Pancreas (tissue), 10 donors: ENCODE results near the gene KCND2. TPM values are rescaled to one million over a fixed set of nuclear protein-coding genes. Genes with fewer than 3 reads are reported as not detected.

Experiments
- ATAC-seq, 4 donors: fragments of 200-7000 bp; cut with Tn5 transposase; one replicate each; pipeline versions ENCODE4 v1.8.0 to v1.9.1; 2020; ENCODE audit warnings: mild to moderate bottlenecking in 4 of 4, moderate library complexity in 4 of 4
- DNase-seq, 6 donors: peaks; one replicate each; pipeline ENCODE4 v3.0.0-alpha.2; 2020
- FAIRE-seq: peaks from 2 replicates; lab custom pipeline; 2012; peaks lifted over from hg19 to GRCh38; lab: Jason Lieb, UNC
- H3K27ac ChIP-seq, 4 donors: fragments of 200-600 bp; sonication (generic); 1 replicate in 3 of 4; 2 replicates in 1 of 4; pipeline versions ENCODE4 v1.5.0 to v1.8.0; 2020
- H3K27me3 ChIP-seq, 4 donors: fragments of 200-600 bp; one replicate each; pipeline ENCODE4 v1.8.0; 2021
- H3K36me3 ChIP-seq, 3 donors: fragments of 200-600 bp; sonication (generic) in 1 of 3; one replicate each; pipeline versions ENCODE4 v1.5.0 to v1.8.0; 2020 to 2021
- H3K4me1 ChIP-seq, 3 donors: fragments of 200-600 bp; one replicate each; pipeline ENCODE4 v1.8.0; 2021
- H3K4me3 ChIP-seq, 4 donors: fragments of 200-600 bp; sonication (generic) in 2 of 4; one replicate each; pipeline versions ENCODE4 v1.5.0 to v1.8.0; 2020 to 2021
- H3K9me3 ChIP-seq, 4 donors: fragments of 200-600 bp; one replicate each; pipeline ENCODE4 v1.8.0; 2021
- WGBS, 2 donors: extraction: QIAGEN DNeasy Blood & Tissue Kit; methylation state at CpG; one replicate each; pipeline ENCODE4 v1.1.7; 2013; 5-methylcytosine and 5-hydroxymethylcytosine counted together
- intact Hi-C, 3 donors: fragments of 100-400 bp; cut with DNase I; formaldehyde crosslinking; loops; one replicate each; pipeline versions ENCODE4 v1.11.1 to v1.14.2; 2022
- polyA plus RNA-seq, 2 donors: library from polyadenylated mRNA; stranded (reverse); fragments of 200-250 nt; gene quantifications; one replicate each; pipeline ENCODE4 v1.2.3, GENCODE V29; 2013
- total RNA-seq, 6 donors: library from RNA; stranded (reverse); fragmentation: NEBNext Ultra II Directional in 4 of 6; extraction: Animal tissue kit (Norgen Biotek cat#: 25700) in 4 of 6; gene quantifications; one replicate each; pipeline versions ENCODE4 v1.2.1 to v1.2.4, GENCODE V29; 2021 to 2023
- TF ChIP-seq, protein P1 (sequence below), 4 donors: fragments of 200-600 bp; sonication (generic) in 3 of 4; IDR thresholded peaks; one replicate each; pipeline versions ENCODE4 v1.5.0 to v1.8.0; 2021; ENCODE audit warnings: antibody characterized with exemption in 4 of 4
- donor health status: healthy with polysubstance abuse.
- donor health status: DM: no; HTN: no; CAD: no; lungs with moderate emphysema.
- donor health status: DM: no; HTN: no; CAD: no.
- donor health status: control.
- donor health status: control.
- donor health status: Bipolar disorder and iron deficiency.
- donor health status: DM: yes; HTN: yes; CAD: no.
- donor health status: DM: no; HTN: no; CAD: no.
- donor health status: DM: no; HTN: no; CAD: no.
- donor health status: DM: yes; HTN: yes; CAD: no.

Gene KCND2
- total and polyA plus RNA-seq, 8 donors = 0.11 to 1.2 (median 0.27) TPM

GRCh38 chr7:120783273-120783672, 510.3 kb downstream of the KCND2 start:
- TF ChIP-seq, protein P1, sequence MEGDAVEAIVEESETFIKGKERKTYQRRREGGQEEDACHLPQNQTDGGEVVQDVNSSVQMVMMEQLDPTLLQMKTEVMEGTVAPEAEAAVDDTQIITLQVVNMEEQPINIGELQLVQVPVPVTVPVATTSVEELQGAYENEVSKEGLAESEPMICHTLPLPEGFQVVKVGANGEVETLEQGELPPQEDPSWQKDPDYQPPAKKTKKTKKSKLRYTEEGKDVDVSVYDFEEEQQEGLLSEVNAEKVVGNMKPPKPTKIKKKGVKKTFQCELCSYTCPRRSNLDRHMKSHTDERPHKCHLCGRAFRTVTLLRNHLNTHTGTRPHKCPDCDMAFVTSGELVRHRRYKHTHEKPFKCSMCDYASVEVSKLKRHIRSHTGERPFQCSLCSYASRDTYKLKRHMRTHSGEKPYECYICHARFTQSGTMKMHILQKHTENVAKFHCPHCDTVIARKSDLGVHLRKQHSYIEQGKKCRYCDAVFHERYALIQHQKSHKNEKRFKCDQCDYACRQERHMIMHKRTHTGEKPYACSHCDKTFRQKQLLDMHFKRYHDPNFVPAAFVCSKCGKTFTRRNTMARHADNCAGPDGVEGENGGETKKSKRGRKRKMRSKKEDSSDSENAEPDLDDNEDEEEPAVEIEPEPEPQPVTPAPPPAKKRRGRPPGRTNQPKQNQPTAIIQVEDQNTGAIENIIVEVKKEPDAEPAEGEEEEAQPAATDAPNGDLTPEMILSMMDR (IDR thresholded peaks at IDR 0.05) = no peak
- DNase-seq (no peak), FAIRE-seq (no peak), ATAC-seq (no peak)
- no peaks in the 10 kb centered on the region for H3K36me3 ChIP-seq
- H3K4me3 ChIP-seq = no peak overlapping the region
- no peaks in the 10 kb centered on the region for H3K9me3 ChIP-seq
- no peaks in the 10 kb centered on the region for H3K4me1 ChIP-seq
- H3K27ac ChIP-seq = no peak overlapping the region
- 81 to 85% methylated on average over 6 of the region's 6 CpGs for WGBS, 2 donors
- intact Hi-C loops = no loop called here
- H3K27me3 ChIP-seq = no peaks in the 10 kb centered on the region

GRCh38 chr7:120783721-120784120, 510.7 kb downstream of the KCND2 start:
- H3K4me3 ChIP-seq = no peak overlapping the region
- no peak for FAIRE-seq
- no peaks in the 10 kb centered on the region for H3K36me3 ChIP-seq
- no peaks in the 10 kb centered on the region for H3K9me3 ChIP-seq
- DNase-seq = no peak
- no peaks in the 10 kb centered on the region for H3K4me1 ChIP-seq
- intact Hi-C loops = no loop called here
- TF ChIP-seq, protein P1 (IDR thresholded peaks at IDR 0.05) = no peak
- 70 to 81% methylated on average over 5 of the region's 5 CpGs for WGBS, 2 donors
- no peak for ATAC-seq
- no peaks in the 10 kb centered on the region for H3K27me3 ChIP-seq
- H3K27ac ChIP-seq = no peak overlapping the region

DNA sequence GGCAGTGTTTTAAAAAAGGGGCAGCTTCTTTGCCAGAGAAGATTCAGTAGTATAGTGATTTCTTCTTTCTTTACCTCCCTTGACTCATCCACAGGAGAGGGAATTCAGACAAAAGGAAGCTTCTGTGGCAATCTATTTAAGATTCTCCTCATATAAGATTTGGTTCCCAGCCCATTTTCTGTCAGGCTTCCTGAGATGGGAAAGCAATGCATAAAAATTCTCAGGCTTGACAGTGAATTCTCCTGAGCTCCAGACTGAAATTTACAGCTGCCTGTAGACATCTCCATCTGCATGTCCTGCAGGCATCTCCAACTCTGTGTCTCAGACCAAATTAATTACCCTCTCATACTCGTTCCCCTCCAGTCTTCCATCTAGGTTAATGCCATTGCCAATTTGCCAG, 512.1 kb downstream of the KCND2 start:
- 35 to 50% methylated on average over 1 of the region's 1 CpG for WGBS, 2 donors
- FAIRE-seq = no peak
- DNase-seq = no peak
- TF ChIP-seq, protein P1 (IDR thresholded peaks at IDR 0.05) = no peak
- intact Hi-C loops = no loop called here
- Histone ChIP-seq H3K4me1 (no peaks in the 10 kb centered on the region), H3K4me3 (no peak overlapping the region), H3K27me3 (no peaks in the 10 kb centered on the region), H3K27ac (no peak overlapping the region), H3K9me3 (no peaks in the 10 kb centered on the region), H3K36me3 (no peaks in the 10 kb centered on the region)
- no peak for ATAC-seq

DNA sequence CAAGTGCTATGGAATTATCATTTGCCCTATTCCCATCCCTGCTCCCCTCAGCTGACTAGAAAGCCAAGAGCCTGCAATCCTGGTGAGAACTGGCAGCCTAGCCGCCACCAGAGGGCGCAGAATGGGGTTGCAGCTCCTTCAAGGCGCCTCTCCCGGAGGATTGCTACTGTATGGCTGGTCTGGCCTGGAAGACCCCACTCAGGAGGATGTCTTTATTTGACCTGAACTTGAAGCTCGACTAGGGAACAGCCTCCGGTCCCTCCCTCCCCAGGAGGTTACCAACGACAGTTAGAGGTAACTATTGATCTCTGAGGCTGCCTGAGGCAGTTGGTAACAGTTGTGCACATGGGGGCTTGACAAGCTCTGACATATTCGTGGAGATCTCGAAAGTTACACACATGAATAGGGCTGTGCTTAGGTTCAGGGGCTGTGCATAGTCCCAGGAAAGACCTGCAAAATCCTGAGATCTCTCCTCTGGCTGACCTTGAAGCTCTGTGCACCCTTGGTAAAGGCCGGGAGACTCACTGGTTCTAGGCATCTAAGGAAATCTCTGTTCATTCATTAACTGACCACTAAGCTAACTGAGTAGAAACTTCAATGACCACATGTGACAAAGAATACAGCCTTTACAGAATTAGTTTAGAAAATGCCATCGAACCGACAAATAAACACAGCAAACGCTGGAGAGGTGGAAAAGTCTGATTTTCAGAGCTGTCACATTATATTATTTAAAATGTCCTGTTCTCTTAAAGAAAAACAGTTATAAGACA, 519.3 kb downstream of the KCND2 start:
- peak; percentile 61 to 90 (median 79) for DNase-seq
- Histone ChIP-seq H3K27me3 (no peaks in the 10 kb centered on the region), H3K4me1 (peaks cover 0 to 6% (median 0%) of the 10 kb centered on the region in 3 donors), H3K36me3 (no peaks in the 10 kb centered on the region), H3K9me3 (no peaks in the 10 kb centered on the region), H3K27ac (no peak overlapping the region), H3K4me3 (no peak overlapping the region)
- TF ChIP-seq, protein P1 (IDR thresholded peaks at IDR 0.05) = peak; percentile 64 to 83 (median 75)
- intact Hi-C loops = loop anchor here in 1 of 3 donors (10.0 kb wide), 2 partner anchors 53 to 153 kb away; no protein-coding TSS in a partner anchor
- peak; percentile 89 to 99 (median 97) for ATAC-seq
- WGBS, 2 donors = 46 to 51% methylated on average over 13 of the region's 13 CpGs
- no peak for FAIRE-seq

DNA sequence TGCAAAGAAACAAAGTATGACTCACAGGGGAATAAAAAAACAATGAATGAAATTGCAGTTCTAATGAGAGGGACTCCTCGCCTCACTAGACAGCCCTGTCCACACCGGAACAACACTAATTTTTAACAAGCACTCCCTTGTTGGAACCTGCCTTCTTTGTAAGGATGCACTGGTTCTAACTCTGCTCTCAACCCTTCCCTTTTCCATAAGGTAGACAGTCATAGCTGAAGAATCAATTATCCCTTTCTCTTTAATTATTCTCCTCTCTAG, 519.8 kb downstream of the KCND2 start:
- TF ChIP-seq, protein P1 (IDR thresholded peaks at IDR 0.05) = no peak
- peaks cover 0 to 6% (median 0%) of the 10 kb centered on the region in 3 donors for H3K4me1 ChIP-seq
- H3K36me3 ChIP-seq = no peaks in the 10 kb centered on the region
- ATAC-seq (no peak), FAIRE-seq (no peak), DNase-seq (no peak)
- H3K4me3 ChIP-seq = no peak overlapping the region
- intact Hi-C loops = loop anchor here in 1 of 3 donors (10.0 kb wide), 2 partner anchors 52 to 152 kb away; no protein-coding TSS in a partner anchor
- no peak overlapping the region for H3K27ac ChIP-seq
- H3K27me3 ChIP-seq = no peaks in the 10 kb centered on the region
- no peaks in the 10 kb centered on the region for H3K9me3 ChIP-seq
- WGBS, 2 donors = 99 to 100% methylated on average over 2 of the region's 2 CpGs
